ENCODE data around the gene PCDHGA9. TPM values are rescaled to one million over a fixed set of nuclear protein-coding genes. Genes with fewer than 3 reads are reported as not detected.

The PCDHGA9 gene
- total RNA-seq, 1 experiment from 2014 or later = not detected

GRCh38 chr5:141434006-141434405, 31.4 kb downstream of the PCDHGA9 start:
- in situ Hi-C loops (cut with HindIII; ENCODE audit: low sequenced_read_pairs) = no loop called here
- no peak for DNase-seq (ENCODE audit: low spot score)

GRCh38 chr5:141437221-141437620, 34.6 kb downstream of the PCDHGA9 start:
- in situ Hi-C loops (cut with HindIII; ENCODE audit: low sequenced_read_pairs) = no loop called here
- DNase-seq (ENCODE audit: low spot score) = no peak

GRCh38 chr5:141439411-141440141, 37.0 kb downstream of the PCDHGA9 start:
- in situ Hi-C loops (cut with HindIII; ENCODE audit: low sequenced_read_pairs) = no loop called here
- peak; percentile 2 for DNase-seq (ENCODE audit: low spot score)

- in situ Hi-C loops (cut with HindIII; ENCODE audit: low sequenced_read_pairs) = no loop called here
These were observed 37.8 kb downstream of the PCDHGA9 start for GRCh38 chr5:141440341-141440740.

GRCh38 chr5:141441571-141442170, 39.1 kb downstream of the PCDHGA9 start:
- in situ Hi-C loops (cut with HindIII; ENCODE audit: low sequenced_read_pairs) = no loop called here
- DNase-seq (ENCODE audit: low spot score) = no peak

More at GRCh38 chr5:141440341-141440740, 37.8 kb downstream of the PCDHGA9 start:
- DNase-seq (ENCODE audit: low spot score) = no peak

Other genes with a start within 250 kb of the PCDHGA9 start
- gene PCDHB7, start 230.1 kb upstream of the PCDHGA9 start, total RNA-seq (2014; rRNA removed; shearing (Covaris generic)) = not detected in 2 replicates
- gene PCDHB8, start 225.0 kb upstream of the PCDHGA9 start, total RNA-seq (2014; rRNA removed; shearing (Covaris generic)) = 0.10 TPM in 1 of 2 replicates, not detected in the other
- gene PCDHB16, start 220.4 kb upstream of the PCDHGA9 start, total RNA-seq (2014; rRNA removed; shearing (Covaris generic)) = 0.25 and 1.3 TPM in 2 replicates
- 0.18 and 7.3 TPM in 2 replicates for gene PCDHB9, start 215.6 kb upstream of the PCDHGA9 start, total RNA-seq (2014; rRNA removed; shearing (Covaris generic))
- gene PCDHB10, start 210.4 kb upstream of the PCDHGA9 start, total RNA-seq (2014; rRNA removed; shearing (Covaris generic)) = 0.44 TPM in 1 of 2 replicates, not detected in the other
- 0.10 and 1.4 TPM in 2 replicates for gene PCDHB11, start 203.2 kb upstream of the PCDHGA9 start, total RNA-seq (2014; rRNA removed; shearing (Covaris generic))
- gene PCDHB12, start 194.1 kb upstream of the PCDHGA9 start, total RNA-seq (2014; rRNA removed; shearing (Covaris generic)) = not detected in 2 replicates
- not detected in 2 replicates for gene PCDHB13, start 188.9 kb upstream of the PCDHGA9 start, total RNA-seq (2014; rRNA removed; shearing (Covaris generic))
- 0.27 and 0.55 TPM in 2 replicates for gene PCDHB14, start 179.4 kb upstream of the PCDHGA9 start, total RNA-seq (2014; rRNA removed; shearing (Covaris generic))
- gene PCDHB15, start 157.4 kb upstream of the PCDHGA9 start, total RNA-seq (2014; rRNA removed; shearing (Covaris generic)) = not detected in 2 replicates
- gene SLC25A2, start 98.7 kb upstream of the PCDHGA9 start, total RNA-seq (2014; rRNA removed; shearing (Covaris generic)) = not detected in 2 replicates
- gene TAF7, start 82.0 kb upstream of the PCDHGA9 start, total RNA-seq (2014; rRNA removed; shearing (Covaris generic)) = 131 and 164 TPM in 2 replicates
- not detected in 2 replicates for gene PCDHGA1, start 72.3 kb upstream of the PCDHGA9 start, total RNA-seq (2014; rRNA removed; shearing (Covaris generic))
- not detected in 2 replicates for gene PCDHGA2, start 64.0 kb upstream of the PCDHGA9 start, total RNA-seq (2014; rRNA removed; shearing (Covaris generic))
- not detected in 2 replicates for gene PCDHGA3, start 58.9 kb upstream of the PCDHGA9 start, total RNA-seq (2014; rRNA removed; shearing (Covaris generic))
- not detected in 2 replicates for gene PCDHGB1, start 52.7 kb upstream of the PCDHGA9 start, total RNA-seq (2014; rRNA removed; shearing (Covaris generic))
- 0.06 TPM in 1 of 2 replicates, not detected in the other for gene PCDHGA4, start 47.8 kb upstream of the PCDHGA9 start, total RNA-seq (2014; rRNA removed; shearing (Covaris generic))
- 0.18 TPM in 1 of 2 replicates, not detected in the other for gene PCDHGB2, start 42.8 kb upstream of the PCDHGA9 start, total RNA-seq (2014; rRNA removed; shearing (Covaris generic))
- gene PCDHGA5, start 38.6 kb upstream of the PCDHGA9 start, total RNA-seq (2014; rRNA removed; shearing (Covaris generic)) = 0.24 TPM in 1 of 2 replicates, not detected in the other
- not detected in 2 replicates for gene PCDHGB3, start 32.5 kb upstream of the PCDHGA9 start, total RNA-seq (2014; rRNA removed; shearing (Covaris generic))
- gene PCDHGA6, start 28.9 kb upstream of the PCDHGA9 start, total RNA-seq (2014; rRNA removed; shearing (Covaris generic)) = 0.92 TPM in 1 of 2 replicates, not detected in the other
- not detected in 2 replicates for gene PCDHGA7, start 20.0 kb upstream of the PCDHGA9 start, total RNA-seq (2014; rRNA removed; shearing (Covaris generic))
- gene PCDHGB4, start 15.1 kb upstream of the PCDHGA9 start, total RNA-seq (2014; rRNA removed; shearing (Covaris generic)) = not detected in 2 replicates
- not detected in 2 replicates for gene PCDHGA8, start 10.1 kb upstream of the PCDHGA9 start, total RNA-seq (2014; rRNA removed; shearing (Covaris generic))
- not detected in 2 replicates for gene PCDHGB5, start 4.8 kb upstream of the PCDHGA9 start, total RNA-seq (2014; rRNA removed; shearing (Covaris generic))
- gene PCDHGB6, start 5.2 kb downstream of the PCDHGA9 start, total RNA-seq (2014; rRNA removed; shearing (Covaris generic)) = not detected in 2 replicates
- 0.31 and 0.71 TPM in 2 replicates for gene PCDHGA10, start 10.2 kb downstream of the PCDHGA9 start, total RNA-seq (2014; rRNA removed; shearing (Covaris generic))
- gene PCDHGB7, start 14.9 kb downstream of the PCDHGA9 start, total RNA-seq (2014; rRNA removed; shearing (Covaris generic)) = 0.68 TPM in 1 of 2 replicates, not detected in the other
- not detected in 2 replicates for gene PCDHGA11, start 18.3 kb downstream of the PCDHGA9 start, total RNA-seq (2014; rRNA removed; shearing (Covaris generic))
- gene PCDHGA12, start 27.7 kb downstream of the PCDHGA9 start, total RNA-seq (2014; rRNA removed; shearing (Covaris generic)) = not detected in 2 replicates
- 1.0 and 7.7 TPM in 2 replicates for gene PCDHGC3, start 73.2 kb downstream of the PCDHGA9 start, total RNA-seq (2014; rRNA removed; shearing (Covaris generic))
- gene PCDHGC4, start 82.3 kb downstream of the PCDHGA9 start, total RNA-seq (2014; rRNA removed; shearing (Covaris generic)) = not detected in 2 replicates
- gene PCDHGC5, start 86.3 kb downstream of the PCDHGA9 start, total RNA-seq (2014; rRNA removed; shearing (Covaris generic)) = 0.14 and 0.18 TPM in 2 replicates
- gene DIAPH1, start 216.2 kb downstream of the PCDHGA9 start, total RNA-seq (2014; rRNA removed; shearing (Covaris generic)) = 23.5 and 34.0 TPM in 2 replicates
- 105 and 117 TPM in 2 replicates for gene HDAC3, start 234.1 kb downstream of the PCDHGA9 start, total RNA-seq (2014; rRNA removed; shearing (Covaris generic))
- 9.9 and 21.2 TPM in 2 replicates for gene RELL2, start 234.2 kb downstream of the PCDHGA9 start, total RNA-seq (2014; rRNA removed; shearing (Covaris generic))
- 8.8 and 17.7 TPM in 2 replicates for gene FCHSD1, start 248.6 kb downstream of the PCDHGA9 start, total RNA-seq (2014; rRNA removed; shearing (Covaris generic))